Cortex of kidney (tissue), 1 donor: ENCODE data around the gene MKLN1.

ENCODE experiments used
- DNase-seq: peaks from one replicate; lab custom pipeline; 2025; lab: John Stamatoyannopoulos, UW

The MKLN1 gene

DNA sequence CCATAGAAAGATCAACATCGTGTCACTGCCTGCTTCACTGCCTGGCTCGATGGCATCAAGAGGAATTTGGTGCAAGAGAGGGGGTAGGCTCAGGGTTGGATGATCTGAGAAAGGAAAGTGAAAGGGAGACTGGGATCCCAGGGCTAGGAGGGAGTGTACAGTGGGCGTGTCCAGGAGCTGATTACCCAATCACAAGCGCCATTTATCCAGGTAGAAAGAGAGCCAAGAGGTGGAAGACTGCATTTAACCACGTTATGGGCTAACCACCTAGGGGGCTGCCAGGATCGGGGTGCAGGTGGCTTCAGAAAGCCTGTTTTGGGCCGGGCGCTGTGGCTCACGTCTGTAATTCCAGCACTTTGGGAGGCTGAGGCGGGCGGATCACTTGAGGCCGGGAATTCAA, 218.4 kb downstream of the MKLN1 start:
- DNase-seq = no peak
